HEK293 (cell line): ENCODE data around the gene PCYOX1L.

Source experiments
- CTCF ChIA-PET: fragments of 350-600 bp; formaldehyde crosslinking; extraction: SDS; loops from one replicate; lab custom pipeline; 2021; ENCODE audit warnings: antibody characterized with exemption; lab: Yijun Ruan, JAX
- POLR2A ChIA-PET: fragments of 300-600 bp; formaldehyde crosslinking; extraction: SDS; loops from one replicate; lab custom pipeline; 2020; ENCODE audit warnings: antibody characterized with exemption, inconsistent platforms; lab: Yijun Ruan, JAX
- H3K27ac ChIP-seq: fragments of 200-500 bp; sonication (Bioruptor generic); 2 replicates; pipeline ENCODE4 v1.5.1; 2014; ENCODE audit warnings: low read depth, low read length, control low read depth, inconsistent platforms; ENCODE audit errors: extremely low read depth
- H3K36me3 ChIP-seq, 2 experiments: fragments of 200-500 bp in 1 of 2; sonication (Bioruptor generic) in 1 of 2; 1 replicate in 1 of 2; 2 replicates in 1 of 2; pipeline ENCODE4 v1.5.1; 2014 to 2017; ENCODE audit warnings: inconsistent platforms in 2 of 2, low read length in 2 of 2; ENCODE audit not compliant: control insufficient read depth in 2 of 2, insufficient read depth in 1 of 2
- H3K4me1 ChIP-seq: fragments of 200-500 bp; sonication (Bioruptor generic); 2 replicates; pipeline ENCODE4 v1.5.1; 2014; ENCODE audit warnings: mild to moderate bottlenecking, low read length, inconsistent platforms; ENCODE audit not compliant: control insufficient read depth, insufficient read depth
- H3K4me3 ChIP-seq: 2 replicates; pipeline ENCODE4 v1.5.1; 2011; ENCODE audit warnings: low read depth, mild to moderate bottlenecking, control low read depth, low read length, moderate library complexity
- H3K9me3 ChIP-seq: fragments of 200-500 bp; sonication (Bioruptor generic); 2 replicates; pipeline ENCODE4 v1.5.1; 2014; ENCODE audit warnings: low read depth, low read length, inconsistent platforms; ENCODE audit not compliant: control insufficient read depth, insufficient read depth
- EGR2 ChIP-seq: fragments of 450-650 bp; formaldehyde crosslinking; IDR thresholded peaks from 2 replicates; pipeline ENCODE4 v1.5.1; 2016; ENCODE audit warnings: low read depth, missing biosample characterization, missing genetic modification characterization
- GLI4 ChIP-seq: fragments of 450-650 bp; formaldehyde crosslinking; IDR thresholded peaks from 2 replicates; pipeline ENCODE4 v1.5.1; 2016; ENCODE audit warnings: missing biosample characterization, missing genetic modification characterization
- PRDM1 ChIP-seq: fragments of 450-650 bp; formaldehyde crosslinking; IDR thresholded peaks from 2 replicates; pipeline ENCODE4; 2016; ENCODE audit warnings: missing biosample characterization, missing genetic modification characterization
- SCRT1 ChIP-seq: fragments of 450-650 bp; formaldehyde crosslinking; IDR thresholded peaks from 2 replicates; pipeline ENCODE4 v1.5.1; 2016; ENCODE audit warnings: missing biosample characterization, missing genetic modification characterization, borderline replicate concordance
- WT1 ChIP-seq: fragments of 450-650 bp; formaldehyde crosslinking; IDR thresholded peaks from 2 replicates; pipeline ENCODE4 v1.5.1; 2016; ENCODE audit warnings: missing biosample characterization, missing genetic modification characterization
- ZBTB7A ChIP-seq: fragments of 450-650 bp; formaldehyde crosslinking; IDR thresholded peaks from 2 replicates; pipeline ENCODE4 v1.5.1; 2016; ENCODE audit warnings: low read depth, missing biosample characterization, missing genetic modification characterization
- ZBTB8A ChIP-seq: fragments of 450-650 bp; formaldehyde crosslinking; IDR thresholded peaks from 2 replicates; pipeline ENCODE4 v1.5.1; 2016; ENCODE audit warnings: missing biosample characterization, missing genetic modification characterization
- ZNF10 ChIP-seq: fragments of 450-650 bp; formaldehyde crosslinking; IDR thresholded peaks from 2 replicates; pipeline ENCODE4 v1.5.1; 2017; ENCODE audit warnings: missing biosample characterization, missing genetic modification characterization
- ZNF138 ChIP-seq: fragments of 450-650 bp; formaldehyde crosslinking; IDR thresholded peaks from 2 replicates; pipeline ENCODE4 v1.5.1; 2016; ENCODE audit warnings: missing biosample characterization, missing genetic modification characterization, borderline replicate concordance
- ZNF146 ChIP-seq: fragments of 450-650 bp; formaldehyde crosslinking; IDR thresholded peaks from 2 replicates; pipeline ENCODE4 v1.5.1; 2016; ENCODE audit warnings: missing biosample characterization, missing genetic modification characterization
- ZNF19 ChIP-seq: fragments of 450-650 bp; formaldehyde crosslinking; IDR thresholded peaks from 2 replicates; pipeline ENCODE4; 2016; ENCODE audit warnings: missing biosample characterization, missing genetic modification characterization, low read depth
- ZNF302 ChIP-seq: fragments of 450-650 bp; formaldehyde crosslinking; IDR thresholded peaks from 2 replicates; pipeline ENCODE4 v1.5.1; 2016; ENCODE audit warnings: missing biosample characterization, missing genetic modification characterization, low read depth
- ZNF426 ChIP-seq: fragments of 450-650 bp; formaldehyde crosslinking; IDR thresholded peaks from 2 replicates; pipeline ENCODE4 v1.5.1; 2017; ENCODE audit warnings: missing biosample characterization, missing genetic modification characterization, mild to moderate bottlenecking, inconsistent platforms, moderate library complexity
- ZNF548 ChIP-seq: fragments of 450-650 bp; formaldehyde crosslinking; IDR thresholded peaks from 2 replicates; pipeline ENCODE4 v1.5.1; 2016; ENCODE audit warnings: missing biosample characterization, missing genetic modification characterization
- ZNF792 ChIP-seq: fragments of 450-650 bp; formaldehyde crosslinking; IDR thresholded peaks from 2 replicates; pipeline ENCODE4 v1.5.1; 2016; ENCODE audit warnings: missing biosample characterization, missing genetic modification characterization
- ZSCAN16 ChIP-seq: fragments of 450-650 bp; formaldehyde crosslinking; IDR thresholded peaks from 2 replicates; pipeline ENCODE4 v1.5.1; 2016; ENCODE audit warnings: missing biosample characterization, missing genetic modification characterization
- TF ChIP-seq, protein P1 (sequence below): fragments of 450-650 bp; formaldehyde crosslinking; IDR thresholded peaks from 2 replicates; pipeline ENCODE4 v1.5.1; 2017; ENCODE audit warnings: missing biosample characterization, missing genetic modification characterization
- TF ChIP-seq, protein P2 (sequence below): fragments of 450-650 bp; formaldehyde crosslinking; IDR thresholded peaks from 2 replicates; pipeline ENCODE4; 2016; ENCODE audit warnings: missing biosample characterization, missing genetic modification characterization
- TF ChIP-seq, protein P3 (sequence below): fragments of 450-650 bp; IDR thresholded peaks from 2 replicates; pipeline ENCODE4 v1.5.1; 2018; ENCODE audit warnings: missing biosample characterization, missing genetic modification characterization
- TF ChIP-seq, protein P4 (sequence below): fragments of 450-650 bp; formaldehyde crosslinking; IDR thresholded peaks from 2 replicates; pipeline ENCODE4 v1.5.1; 2016; ENCODE audit warnings: missing biosample characterization, missing genetic modification characterization
- TF ChIP-seq, protein P5 (sequence below): fragments of 450-650 bp; formaldehyde crosslinking; IDR thresholded peaks from 2 replicates; pipeline ENCODE4 v1.5.1; 2016; ENCODE audit warnings: missing biosample characterization, missing genetic modification characterization, borderline replicate concordance
- TF ChIP-seq, protein P6 (sequence below): fragments of 450-650 bp; formaldehyde crosslinking; IDR thresholded peaks from 2 replicates; pipeline ENCODE4 v1.5.1; 2016; ENCODE audit warnings: missing biosample characterization, missing genetic modification characterization

The PCYOX1L gene

DNA sequence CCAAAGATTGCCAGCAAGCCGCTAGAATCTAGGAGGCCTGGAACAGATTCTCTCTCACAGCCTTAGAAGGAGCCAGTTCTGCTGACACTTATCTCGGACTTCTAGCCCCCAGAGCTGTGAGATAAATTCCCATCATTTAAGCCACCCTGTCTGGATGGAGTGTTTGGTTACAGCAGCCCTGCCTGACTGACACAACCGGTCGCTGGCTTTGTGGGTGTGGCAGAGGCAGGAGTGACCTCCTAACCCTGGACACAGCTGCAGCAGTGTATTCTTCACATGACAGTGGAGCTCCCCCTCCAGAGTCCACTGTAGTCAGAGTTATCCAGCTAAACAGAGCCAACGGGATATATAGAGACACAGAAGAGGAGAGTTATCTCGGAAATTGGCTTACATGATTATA, 42.5 kb downstream of the PCYOX1L start:
- Histone ChIP-seq H3K27ac (no peak overlapping the region), H3K4me1 (no peaks in the 10 kb centered on the region), H3K9me3 (no peaks in the 10 kb centered on the region), H3K36me3 (no peaks in the 10 kb centered on the region), H3K4me3 (no peak overlapping the region)
- TF ChIP-seq PRDM1 (tag by site-specific recombination) (no peak), ZNF548 (tag by site-specific recombination) (no peak), ZNF792 (tag by site-specific recombination) (no peak), ZNF146 (tag by site-specific recombination) (no peak), ZNF302 (tag by site-specific recombination) (no peak), ZNF138 (tag by site-specific recombination) (no peak), ZBTB7A (tag by site-specific recombination) (no peak), WT1 (tag by site-specific recombination) (no peak), ZSCAN16 (no peak), ZNF426 (tag by site-specific recombination) (no peak), SCRT1 (tag by site-specific recombination) (no peak), ZBTB8A (tag by site-specific recombination) (no peak), ZNF19 (no peak), GLI4 (tag by site-specific recombination) (no peak)
- TF ChIP-seq, protein P1, sequence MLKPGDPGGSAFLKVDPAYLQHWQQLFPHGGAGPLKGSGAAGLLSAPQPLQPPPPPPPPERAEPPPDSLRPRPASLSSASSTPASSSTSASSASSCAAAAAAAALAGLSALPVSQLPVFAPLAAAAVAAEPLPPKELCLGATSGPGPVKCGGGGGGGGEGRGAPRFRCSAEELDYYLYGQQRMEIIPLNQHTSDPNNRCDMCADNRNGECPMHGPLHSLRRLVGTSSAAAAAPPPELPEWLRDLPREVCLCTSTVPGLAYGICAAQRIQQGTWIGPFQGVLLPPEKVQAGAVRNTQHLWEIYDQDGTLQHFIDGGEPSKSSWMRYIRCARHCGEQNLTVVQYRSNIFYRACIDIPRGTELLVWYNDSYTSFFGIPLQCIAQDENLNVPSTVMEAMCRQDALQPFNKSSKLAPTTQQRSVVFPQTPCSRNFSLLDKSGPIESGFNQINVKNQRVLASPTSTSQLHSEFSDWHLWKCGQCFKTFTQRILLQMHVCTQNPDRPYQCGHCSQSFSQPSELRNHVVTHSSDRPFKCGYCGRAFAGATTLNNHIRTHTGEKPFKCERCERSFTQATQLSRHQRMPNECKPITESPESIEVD (tag by site-specific recombination) = no peak
- TF ChIP-seq, protein P2, sequence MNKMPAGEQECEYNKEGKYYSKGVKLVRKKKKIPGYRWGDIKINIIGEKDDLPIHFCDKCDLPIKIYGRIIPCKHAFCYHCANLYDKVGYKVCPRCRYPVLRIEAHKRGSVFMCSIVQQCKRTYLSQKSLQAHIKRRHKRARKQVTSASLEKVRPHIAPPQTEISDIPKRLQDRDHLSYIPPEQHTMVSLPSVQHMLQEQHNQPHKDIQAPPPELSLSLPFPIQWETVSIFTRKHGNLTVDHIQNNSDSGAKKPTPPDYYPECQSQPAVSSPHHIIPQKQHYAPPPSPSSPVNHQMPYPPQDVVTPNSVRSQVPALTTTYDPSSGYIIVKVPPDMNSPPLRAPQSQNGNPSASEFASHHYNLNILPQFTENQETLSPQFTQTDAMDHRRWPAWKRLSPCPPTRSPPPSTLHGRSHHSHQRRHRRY (tag by site-specific recombination) = no peak
- TF ChIP-seq, protein P3, sequence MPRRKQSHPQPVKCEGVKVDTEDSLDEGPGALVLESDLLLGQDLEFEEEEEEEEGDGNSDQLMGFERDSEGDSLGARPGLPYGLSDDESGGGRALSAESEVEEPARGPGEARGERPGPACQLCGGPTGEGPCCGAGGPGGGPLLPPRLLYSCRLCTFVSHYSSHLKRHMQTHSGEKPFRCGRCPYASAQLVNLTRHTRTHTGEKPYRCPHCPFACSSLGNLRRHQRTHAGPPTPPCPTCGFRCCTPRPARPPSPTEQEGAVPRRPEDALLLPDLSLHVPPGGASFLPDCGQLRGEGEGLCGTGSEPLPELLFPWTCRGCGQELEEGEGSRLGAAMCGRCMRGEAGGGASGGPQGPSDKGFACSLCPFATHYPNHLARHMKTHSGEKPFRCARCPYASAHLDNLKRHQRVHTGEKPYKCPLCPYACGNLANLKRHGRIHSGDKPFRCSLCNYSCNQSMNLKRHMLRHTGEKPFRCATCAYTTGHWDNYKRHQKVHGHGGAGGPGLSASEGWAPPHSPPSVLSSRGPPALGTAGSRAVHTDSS = no peak
- ChIA-PET CTCF (interaction anchor here (0.7 to 1.6 kb wide), 5 partner anchors 10 to 47 kb away, joined by 3 to 5 read pairs (median 4); no protein-coding TSS in a partner anchor), POLR2A (no interaction called here)

DNA sequence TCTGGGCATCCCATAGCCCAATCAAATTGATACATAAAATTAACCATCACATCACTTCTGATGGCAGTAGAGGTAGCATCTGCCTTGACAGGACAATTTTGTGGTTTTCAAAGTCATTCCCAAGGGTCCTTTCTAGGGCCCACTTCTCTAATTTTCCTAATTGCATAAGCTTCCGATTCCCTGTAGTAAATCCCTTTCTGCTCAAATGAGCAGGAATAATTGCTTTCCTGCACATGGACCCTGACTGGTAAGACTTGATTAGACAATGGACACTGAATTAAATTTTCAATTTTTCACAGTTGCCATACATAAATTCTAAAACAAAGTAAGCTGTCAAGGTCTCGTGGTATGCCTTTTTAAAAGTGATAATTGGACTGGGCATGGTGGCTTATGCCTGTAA, 43.2 kb downstream of the PCYOX1L start:
- Histone ChIP-seq H3K4me1 (no peaks in the 10 kb centered on the region), H3K27ac (no peak overlapping the region), H3K9me3 (no peaks in the 10 kb centered on the region), H3K36me3 (no peaks in the 10 kb centered on the region), H3K4me3 (no peak overlapping the region)
- ChIA-PET POLR2A (no interaction called here), CTCF (interaction anchor here (0.6 to 1.6 kb wide), 6 partner anchors 11 to 132 kb away, joined by 3 to 6 read pairs (median 4); no protein-coding TSS in a partner anchor)
- TF ChIP-seq, protein P4, sequence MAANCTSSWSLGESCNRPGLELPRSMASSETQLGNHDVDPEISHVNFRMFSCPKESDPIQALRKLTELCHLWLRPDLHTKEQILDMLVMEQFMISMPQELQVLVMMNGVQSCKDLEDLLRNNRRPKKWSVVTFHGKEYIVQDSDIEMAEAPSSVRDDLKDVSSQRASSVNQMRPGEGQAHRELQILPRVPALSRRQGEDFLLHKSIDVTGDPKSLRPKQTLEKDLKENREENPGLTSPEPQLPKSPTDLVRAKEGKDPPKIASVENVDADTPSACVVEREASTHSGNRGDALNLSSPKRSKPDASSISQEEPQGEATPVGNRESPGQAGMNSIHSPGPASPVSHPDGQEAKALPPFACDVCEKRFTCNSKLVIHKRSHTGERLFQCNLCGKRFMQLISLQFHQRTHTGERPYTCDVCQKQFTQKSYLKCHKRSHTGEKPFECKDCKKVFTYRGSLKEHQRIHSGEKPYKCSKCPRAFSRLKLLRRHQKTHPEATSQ = no peak
- TF ChIP-seq EGR2 = no peak
- TF ChIP-seq, protein P5, sequence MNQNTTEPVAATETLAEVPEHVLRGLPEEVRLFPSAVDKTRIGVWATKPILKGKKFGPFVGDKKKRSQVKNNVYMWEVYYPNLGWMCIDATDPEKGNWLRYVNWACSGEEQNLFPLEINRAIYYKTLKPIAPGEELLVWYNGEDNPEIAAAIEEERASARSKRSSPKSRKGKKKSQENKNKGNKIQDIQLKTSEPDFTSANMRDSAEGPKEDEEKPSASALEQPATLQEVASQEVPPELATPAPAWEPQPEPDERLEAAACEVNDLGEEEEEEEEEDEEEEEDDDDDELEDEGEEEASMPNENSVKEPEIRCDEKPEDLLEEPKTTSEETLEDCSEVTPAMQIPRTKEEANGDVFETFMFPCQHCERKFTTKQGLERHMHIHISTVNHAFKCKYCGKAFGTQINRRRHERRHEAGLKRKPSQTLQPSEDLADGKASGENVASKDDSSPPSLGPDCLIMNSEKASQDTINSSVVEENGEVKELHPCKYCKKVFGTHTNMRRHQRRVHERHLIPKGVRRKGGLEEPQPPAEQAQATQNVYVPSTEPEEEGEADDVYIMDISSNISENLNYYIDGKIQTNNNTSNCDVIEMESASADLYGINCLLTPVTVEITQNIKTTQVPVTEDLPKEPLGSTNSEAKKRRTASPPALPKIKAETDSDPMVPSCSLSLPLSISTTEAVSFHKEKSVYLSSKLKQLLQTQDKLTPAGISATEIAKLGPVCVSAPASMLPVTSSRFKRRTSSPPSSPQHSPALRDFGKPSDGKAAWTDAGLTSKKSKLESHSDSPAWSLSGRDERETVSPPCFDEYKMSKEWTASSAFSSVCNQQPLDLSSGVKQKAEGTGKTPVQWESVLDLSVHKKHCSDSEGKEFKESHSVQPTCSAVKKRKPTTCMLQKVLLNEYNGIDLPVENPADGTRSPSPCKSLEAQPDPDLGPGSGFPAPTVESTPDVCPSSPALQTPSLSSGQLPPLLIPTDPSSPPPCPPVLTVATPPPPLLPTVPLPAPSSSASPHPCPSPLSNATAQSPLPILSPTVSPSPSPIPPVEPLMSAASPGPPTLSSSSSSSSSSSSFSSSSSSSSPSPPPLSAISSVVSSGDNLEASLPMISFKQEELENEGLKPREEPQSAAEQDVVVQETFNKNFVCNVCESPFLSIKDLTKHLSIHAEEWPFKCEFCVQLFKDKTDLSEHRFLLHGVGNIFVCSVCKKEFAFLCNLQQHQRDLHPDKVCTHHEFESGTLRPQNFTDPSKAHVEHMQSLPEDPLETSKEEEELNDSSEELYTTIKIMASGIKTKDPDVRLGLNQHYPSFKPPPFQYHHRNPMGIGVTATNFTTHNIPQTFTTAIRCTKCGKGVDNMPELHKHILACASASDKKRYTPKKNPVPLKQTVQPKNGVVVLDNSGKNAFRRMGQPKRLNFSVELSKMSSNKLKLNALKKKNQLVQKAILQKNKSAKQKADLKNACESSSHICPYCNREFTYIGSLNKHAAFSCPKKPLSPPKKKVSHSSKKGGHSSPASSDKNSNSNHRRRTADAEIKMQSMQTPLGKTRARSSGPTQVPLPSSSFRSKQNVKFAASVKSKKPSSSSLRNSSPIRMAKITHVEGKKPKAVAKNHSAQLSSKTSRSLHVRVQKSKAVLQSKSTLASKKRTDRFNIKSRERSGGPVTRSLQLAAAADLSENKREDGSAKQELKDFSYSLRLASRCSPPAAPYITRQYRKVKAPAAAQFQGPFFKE (tag by site-specific recombination) = no peak
- TF ChIP-seq, protein P6, sequence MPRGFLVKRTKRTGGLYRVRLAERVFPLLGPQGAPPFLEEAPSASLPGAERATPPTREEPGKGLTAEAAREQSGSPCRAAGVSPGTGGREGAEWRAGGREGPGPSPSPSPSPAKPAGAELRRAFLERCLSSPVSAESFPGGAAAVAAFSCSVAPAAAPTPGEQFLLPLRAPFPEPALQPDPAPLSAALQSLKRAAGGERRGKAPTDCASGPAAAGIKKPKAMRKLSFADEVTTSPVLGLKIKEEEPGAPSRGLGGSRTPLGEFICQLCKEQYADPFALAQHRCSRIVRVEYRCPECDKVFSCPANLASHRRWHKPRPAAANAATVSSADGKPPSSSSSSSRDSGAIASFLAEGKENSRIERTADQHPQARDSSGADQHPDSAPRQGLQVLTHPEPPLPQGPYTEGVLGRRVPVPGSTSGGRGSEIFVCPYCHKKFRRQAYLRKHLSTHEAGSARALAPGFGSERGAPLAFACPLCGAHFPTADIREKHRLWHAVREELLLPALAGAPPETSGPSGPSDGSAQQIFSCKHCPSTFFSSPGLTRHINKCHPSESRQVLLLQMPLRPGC (tag by site-specific recombination) = no peak
- no peak for TF ChIP-seq ZNF10 (tag by site-specific recombination)
